ENCODE measurements around the gene KIAA0753.
"Not testable (repeated sequence)": the region's sequence is repeated elsewhere in the genome, so short reads cannot be mapped to it uniquely, and the experiment has no call there.

Gene KIAA0753

DNA sequence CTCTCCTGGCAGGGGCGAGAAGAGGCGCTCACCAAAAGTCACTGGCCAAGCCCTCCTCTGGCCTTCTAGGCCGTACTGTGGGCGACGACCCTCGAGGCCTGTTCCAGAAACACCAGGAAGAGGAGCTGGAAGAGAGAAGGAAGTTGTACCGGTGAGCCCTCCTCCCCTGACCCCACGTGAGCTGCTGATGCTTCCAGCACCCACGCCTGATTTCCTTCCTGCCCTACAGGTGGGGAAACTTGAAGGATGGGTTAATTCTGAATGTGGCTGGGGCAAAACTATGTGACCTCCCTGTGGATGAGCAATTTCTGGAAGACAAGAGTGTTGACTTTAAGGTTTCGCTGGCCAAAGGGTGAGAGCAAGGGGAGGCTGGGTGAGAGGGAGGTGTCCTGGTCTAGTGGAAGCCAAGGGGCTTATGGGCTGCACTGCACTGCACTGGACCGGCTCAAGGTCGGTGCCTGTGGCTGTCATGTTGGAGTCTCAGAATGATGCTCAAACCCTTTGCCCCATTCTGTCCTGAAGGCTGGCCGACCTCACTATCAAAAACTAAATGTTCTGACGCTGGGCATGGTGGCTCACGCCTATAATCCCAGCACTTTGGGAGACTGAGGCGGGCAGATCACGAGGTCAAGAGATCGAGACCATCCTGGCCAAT, 17.2 kb upstream of the KIAA0753 start:
- TF ChIP-seq, protein P1, sequence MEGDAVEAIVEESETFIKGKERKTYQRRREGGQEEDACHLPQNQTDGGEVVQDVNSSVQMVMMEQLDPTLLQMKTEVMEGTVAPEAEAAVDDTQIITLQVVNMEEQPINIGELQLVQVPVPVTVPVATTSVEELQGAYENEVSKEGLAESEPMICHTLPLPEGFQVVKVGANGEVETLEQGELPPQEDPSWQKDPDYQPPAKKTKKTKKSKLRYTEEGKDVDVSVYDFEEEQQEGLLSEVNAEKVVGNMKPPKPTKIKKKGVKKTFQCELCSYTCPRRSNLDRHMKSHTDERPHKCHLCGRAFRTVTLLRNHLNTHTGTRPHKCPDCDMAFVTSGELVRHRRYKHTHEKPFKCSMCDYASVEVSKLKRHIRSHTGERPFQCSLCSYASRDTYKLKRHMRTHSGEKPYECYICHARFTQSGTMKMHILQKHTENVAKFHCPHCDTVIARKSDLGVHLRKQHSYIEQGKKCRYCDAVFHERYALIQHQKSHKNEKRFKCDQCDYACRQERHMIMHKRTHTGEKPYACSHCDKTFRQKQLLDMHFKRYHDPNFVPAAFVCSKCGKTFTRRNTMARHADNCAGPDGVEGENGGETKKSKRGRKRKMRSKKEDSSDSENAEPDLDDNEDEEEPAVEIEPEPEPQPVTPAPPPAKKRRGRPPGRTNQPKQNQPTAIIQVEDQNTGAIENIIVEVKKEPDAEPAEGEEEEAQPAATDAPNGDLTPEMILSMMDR (IDR thresholded peaks at IDR 0.05; ENCODE audit: insufficient read depth, low read length, missing control alignments): no peak
- DNase-seq (ENCODE audit: low read depth, low spot score): no peak
- no peak overlapping the region for H3K4me3 ChIP-seq (ENCODE audit: low read depth, low read length)
- CTCF ChIA-PET: interaction anchor here (1.0 kb wide), 1 partner anchor 9 kb away, joined by 4 read pairs; no protein-coding TSS in a partner anchor
- POLR2A ChIA-PET: no interaction called here

DNA sequence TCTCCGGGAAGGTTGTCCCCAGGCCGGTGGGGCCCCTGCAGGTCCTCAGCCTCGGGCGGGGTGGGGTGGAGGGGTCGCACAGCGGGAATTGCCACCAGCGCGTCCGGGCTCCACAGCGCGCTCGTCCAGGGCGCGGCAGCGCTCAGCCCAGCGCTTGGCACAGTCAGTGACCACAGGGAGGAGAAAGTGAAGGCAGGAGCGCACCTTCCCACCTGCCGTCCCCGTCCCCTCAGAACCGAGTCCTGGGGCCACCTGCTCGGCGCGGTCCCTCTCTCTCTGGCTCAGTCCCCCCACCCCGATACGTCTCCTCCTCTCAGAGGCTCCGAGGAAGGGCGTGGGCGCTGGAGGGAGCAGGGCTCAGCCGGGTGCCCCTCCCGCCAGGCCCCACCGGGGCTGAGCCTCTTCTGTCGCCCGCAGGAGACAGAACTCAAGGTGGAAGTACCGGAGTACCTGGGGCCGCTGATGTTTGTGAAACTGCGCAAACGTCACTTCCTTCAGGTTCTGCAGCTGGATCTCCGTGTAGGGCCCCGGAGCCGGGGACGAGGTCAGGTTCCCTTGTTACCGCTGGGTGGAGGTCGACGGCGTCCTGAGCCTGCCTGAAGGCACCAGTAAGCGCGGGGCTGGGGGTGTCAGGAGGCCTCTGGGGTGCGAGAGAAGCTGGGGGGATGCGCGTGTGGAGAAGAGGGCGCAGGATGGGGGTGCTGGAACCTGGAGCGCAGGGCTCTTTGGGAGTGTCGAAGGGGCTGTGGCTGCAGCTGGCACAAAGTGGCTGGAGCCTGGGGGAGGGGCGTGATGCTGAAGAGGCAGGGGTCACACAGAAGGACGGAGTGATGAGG, 16.5 kb upstream of the KIAA0753 start:
- DNase-seq (ENCODE audit: low read depth, low spot score); POLR2A ChIA-PET; H3K4me3 ChIP-seq (ENCODE audit: low read depth, low read length): not testable (repeated sequence)
- CTCF ChIA-PET: interaction anchor here (1.0 kb wide), 1 partner anchor 9 kb away, joined by 4 read pairs; no protein-coding TSS in a partner anchor

DNA sequence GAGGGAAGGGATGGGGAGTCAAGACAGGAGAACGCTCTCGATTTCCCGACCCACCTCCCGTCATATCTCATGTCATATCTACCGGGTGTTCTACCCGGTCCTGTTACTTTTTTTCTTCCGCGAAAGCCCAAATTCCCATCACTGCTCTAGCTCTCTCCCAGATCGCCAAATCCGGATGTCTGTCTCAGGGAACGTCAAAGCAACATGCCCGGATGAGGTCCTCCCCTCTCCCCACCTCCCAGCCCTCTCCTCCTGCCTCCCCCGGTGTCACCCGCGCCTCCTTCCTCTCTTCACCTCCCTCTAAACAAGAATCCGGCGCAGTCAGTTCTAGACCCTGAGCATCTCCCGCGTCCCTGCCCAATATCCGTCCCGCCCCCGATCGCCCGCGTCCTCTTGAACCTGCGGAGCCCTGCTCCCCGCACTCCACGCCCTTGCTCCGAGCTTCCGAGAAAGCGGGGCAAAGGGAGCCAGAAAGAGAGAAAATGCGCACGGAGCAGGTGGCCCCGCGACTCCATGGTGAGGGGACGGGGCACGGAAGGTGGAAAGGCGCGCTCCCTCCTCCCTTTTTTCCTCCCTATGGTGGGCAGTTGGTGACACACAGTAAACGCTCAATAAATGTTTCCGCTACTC, 15.3 kb upstream of the KIAA0753 start:
- CTCF ChIA-PET; DNase-seq (ENCODE audit: low read depth, low spot score); H3K4me3 ChIP-seq (ENCODE audit: low read depth, low read length); POLR2A ChIA-PET: not testable (repeated sequence)

DNA sequence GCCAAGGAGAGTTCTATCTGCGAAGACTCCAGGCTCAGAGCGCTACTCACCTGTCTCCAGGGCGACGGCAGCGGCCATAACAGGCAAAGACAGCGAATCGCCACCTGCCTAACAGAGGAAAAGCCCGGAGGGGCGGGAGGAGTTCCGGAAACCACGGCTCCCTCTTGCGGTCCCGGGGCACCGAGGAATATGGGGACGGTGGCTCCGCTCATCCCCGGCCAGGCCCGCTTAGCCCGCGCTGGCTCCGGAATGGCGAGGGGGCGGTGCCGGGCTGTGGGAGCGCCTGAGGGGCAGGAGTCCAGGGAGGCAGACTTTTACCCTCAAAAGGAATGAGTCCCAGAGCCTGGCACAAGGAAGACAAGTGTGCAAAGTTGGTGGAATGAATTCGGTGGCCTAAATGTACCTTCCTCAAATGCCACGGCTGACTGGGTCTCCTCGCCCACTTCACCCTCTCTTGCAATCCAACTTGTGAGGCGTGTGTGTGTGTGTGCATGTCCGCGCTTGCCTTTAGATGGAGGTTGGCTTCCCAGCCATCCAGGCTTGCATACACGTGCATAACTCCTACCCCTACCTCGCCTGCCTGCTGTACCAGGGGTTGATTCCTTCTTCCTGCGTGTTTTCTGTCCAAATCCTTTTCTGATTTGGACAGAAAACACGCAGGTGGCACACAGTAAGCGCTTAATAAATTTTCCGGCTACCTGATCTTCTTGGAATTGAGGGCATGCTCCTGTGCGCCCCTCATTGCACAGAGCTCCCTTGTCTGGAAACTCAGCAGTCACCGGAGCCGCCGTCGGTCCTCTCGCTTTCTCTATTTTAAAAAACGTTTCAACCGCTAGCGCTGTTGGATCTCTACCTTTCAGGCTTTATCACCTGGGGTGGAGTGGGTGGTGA, 14.6 kb upstream of the KIAA0753 start:
- TF ChIP-seq, protein P1 (IDR thresholded peaks at IDR 0.05; ENCODE audit: insufficient read depth, low read length, missing control alignments): no peak
- ChIA-PET POLR2A (no interaction called here), CTCF (no interaction called here)
- no peak overlapping the region for H3K4me3 ChIP-seq (ENCODE audit: low read depth, low read length)
- DNase-seq (ENCODE audit: low read depth, low spot score): no peak

DNA sequence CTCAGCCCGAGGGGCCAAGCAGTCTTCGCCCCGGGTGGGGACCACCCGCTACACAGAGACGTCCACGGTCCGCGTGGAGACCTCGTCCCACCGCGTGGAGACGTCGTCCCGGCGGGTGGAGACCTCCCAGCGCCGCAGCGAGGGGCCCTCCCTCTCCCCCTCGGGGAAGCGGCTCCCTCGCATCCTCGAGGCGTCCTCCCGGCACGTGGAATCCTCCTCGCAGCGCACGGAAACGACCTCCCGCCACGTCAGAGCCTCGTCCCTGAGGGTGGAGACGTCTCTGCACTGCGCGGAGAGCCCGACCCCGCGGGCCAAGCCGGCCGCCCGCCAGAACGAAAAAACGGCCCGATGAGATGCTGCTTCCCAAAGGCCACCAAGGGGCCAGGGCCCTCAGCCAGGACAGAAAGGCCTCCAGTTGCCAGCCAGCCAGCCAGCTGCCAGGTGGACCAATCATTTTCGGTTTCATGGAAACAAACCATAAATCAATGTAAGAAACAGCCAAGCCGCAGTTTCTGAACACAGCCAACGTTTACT, 11.5 kb upstream of the KIAA0753 start:
- TF ChIP-seq, protein P1 (IDR thresholded peaks at IDR 0.05; ENCODE audit: insufficient read depth, low read length, missing control alignments): no peak
- no peak for DNase-seq (ENCODE audit: low read depth, low spot score)
- ChIA-PET CTCF (no interaction called here), POLR2A (no interaction called here)
- H3K4me3 ChIP-seq (ENCODE audit: low read depth, low read length): peak overlapping the region; percentile 91

DNA sequence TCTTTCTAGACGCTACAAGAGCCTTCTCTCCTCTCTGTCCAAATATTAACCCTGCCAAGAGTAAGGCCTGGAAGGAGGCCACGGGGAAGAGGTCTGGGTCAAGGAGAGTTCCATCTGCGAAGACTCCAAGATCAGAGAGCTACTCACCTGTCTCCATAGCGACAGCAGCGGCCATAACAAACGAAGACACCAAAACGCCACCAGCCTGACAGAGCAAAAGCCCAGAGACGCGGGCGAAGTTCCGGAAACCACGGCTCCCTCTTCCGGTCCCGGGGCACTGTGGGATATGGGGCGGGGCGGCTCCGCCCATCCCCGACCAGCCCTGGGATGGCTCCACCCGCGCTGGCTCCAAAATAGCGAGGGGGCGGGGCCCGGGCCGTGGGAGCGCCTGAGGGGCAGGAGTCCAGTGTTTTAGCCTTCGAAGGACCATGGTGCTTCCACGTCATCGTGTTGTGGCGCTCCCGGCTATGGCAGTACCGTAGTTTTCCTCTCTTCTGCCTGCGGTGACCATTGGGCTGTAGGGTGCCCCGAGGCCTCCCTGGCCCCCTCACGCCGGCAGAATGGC, 10.9 kb upstream of the KIAA0753 start, which contains the start of the genes C17orf100 and MED31:
TSS of gene C17orf100 (plus strand) at position 409 of the 565 bp plus-strand sequence. CDS start at position 561, 152 bp downstream.
TSS of gene MED31 (minus strand) at position 252 of the 565 bp plus-strand sequence. CDS start at position 175, 77 bp downstream.
- TF ChIP-seq, protein P1 (IDR thresholded peaks at IDR 0.05; ENCODE audit: insufficient read depth, low read length, missing control alignments): no peak
- ChIA-PET CTCF (interaction anchor here (0.8 kb wide), 1 partner anchor 370 kb away, joined by 3 read pairs; no protein-coding TSS in a partner anchor), POLR2A (interaction anchor here (1.0 kb wide), 1 partner anchor 27 kb away, joined by 3 read pairs; no protein-coding TSS in a partner anchor)
- no peak for DNase-seq (ENCODE audit: low read depth, low spot score)
- H3K4me3 ChIP-seq (ENCODE audit: low read depth, low read length): peak within 1 kb of the TSS; percentile 91
